ENCODE measurements around the gene NCF1. TPM values are rescaled to one million over a fixed set of nuclear protein-coding genes. Genes with fewer than 3 reads are reported as not detected.
"Not testable (repeated sequence)": the region's sequence is repeated elsewhere in the genome, so short reads cannot be mapped to it uniquely, and the experiment has no call there.

The NCF1 gene
- total RNA-seq, 2 experiments from 2014 or later, result 0.35 to 0.78 TPM

- H3K4me3 Mint-ChIP-seq; H3K36me3 Mint-ChIP-seq (ENCODE audit: low read depth); H3K9me3 Mint-ChIP-seq (ENCODE audit: low read depth); CTCF ChIA-PET; H3K27me3 Mint-ChIP-seq; H3K4me1 Mint-ChIP-seq; POLR2A ChIA-PET; intact Hi-C loops (cut with DNase I, micrococcal nuclease); H3K27ac Mint-ChIP-seq: not testable (repeated sequence)
- ATAC-seq (peak; percentile 63), DNase-seq (peak; percentile 38)
Observed at GRCh38 chr7:74798644-74799043, 24.8 kb downstream of the NCF1 start.

GRCh38 chr7:74815882-74816281, 42.1 kb downstream of the NCF1 start:
- H3K9me3 Mint-ChIP-seq (ENCODE audit: low read depth); intact Hi-C loops (cut with DNase I, micrococcal nuclease); ATAC-seq: not testable (repeated sequence)

GRCh38 chr7:74820146-74820805, 46.5 kb downstream of the NCF1 start:
- H3K4me1 Mint-ChIP-seq; H3K27me3 Mint-ChIP-seq; CTCF ChIA-PET; H3K9me3 Mint-ChIP-seq (ENCODE audit: low read depth); intact Hi-C loops (cut with DNase I, micrococcal nuclease); H3K4me3 Mint-ChIP-seq; H3K27ac Mint-ChIP-seq; POLR2A ChIA-PET; DNase-seq; H3K36me3 Mint-ChIP-seq (ENCODE audit: low read depth): not testable (repeated sequence)
- peak; percentile 87 for ATAC-seq

More at GRCh38 chr7:74815882-74816281, 42.1 kb downstream of the NCF1 start:
- H3K36me3 Mint-ChIP-seq (ENCODE audit: low read depth); POLR2A ChIA-PET; H3K4me1 Mint-ChIP-seq; H3K27me3 Mint-ChIP-seq; CTCF ChIA-PET; H3K4me3 Mint-ChIP-seq; H3K27ac Mint-ChIP-seq; DNase-seq: not testable (repeated sequence)

GRCh38 chr7:74821259-74821658, 47.4 kb downstream of the NCF1 start:
- CTCF ChIA-PET; intact Hi-C loops (cut with DNase I, micrococcal nuclease); H3K9me3 Mint-ChIP-seq (ENCODE audit: low read depth); H3K36me3 Mint-ChIP-seq (ENCODE audit: low read depth); DNase-seq; H3K27me3 Mint-ChIP-seq; H3K27ac Mint-ChIP-seq; H3K4me1 Mint-ChIP-seq; POLR2A ChIA-PET; ATAC-seq; H3K4me3 Mint-ChIP-seq: not testable (repeated sequence)

- DNase-seq; H3K9me3 Mint-ChIP-seq (ENCODE audit: low read depth); H3K4me1 Mint-ChIP-seq; H3K4me3 Mint-ChIP-seq; POLR2A ChIA-PET; intact Hi-C loops (cut with DNase I, micrococcal nuclease); CTCF ChIA-PET; ATAC-seq; H3K27ac Mint-ChIP-seq; H3K36me3 Mint-ChIP-seq (ENCODE audit: low read depth); H3K27me3 Mint-ChIP-seq: not testable (repeated sequence)
Observed at GRCh38 chr7:74829959-74830358, 56.1 kb downstream of the NCF1 start.

GRCh38 chr7:74830411-74830810, 56.6 kb downstream of the NCF1 start:
- DNase-seq; H3K4me1 Mint-ChIP-seq; intact Hi-C loops (cut with DNase I, micrococcal nuclease); CTCF ChIA-PET; H3K9me3 Mint-ChIP-seq (ENCODE audit: low read depth); H3K27ac Mint-ChIP-seq; H3K27me3 Mint-ChIP-seq; H3K36me3 Mint-ChIP-seq (ENCODE audit: low read depth); POLR2A ChIA-PET; H3K4me3 Mint-ChIP-seq; ATAC-seq: not testable (repeated sequence)

Other genes with a start within 250 kb of the NCF1 start
- 100 to 1,000 TPM; 125 to 130 TPM for gene GTF2I, start 116.3 kb upstream of the NCF1 start, total RNA-seq
- gene GTF2IRD2, start 77.6 kb downstream of the NCF1 start, total RNA-seq, result 1 to 10 TPM; 2.6 to 4.3 TPM
- 1 to 10 TPM; 2.5 TPM for gene CASTOR2, start 190.7 kb downstream of the NCF1 start, total RNA-seq